GM21367 (cell line): ENCODE data around the gene ZNF667.

Experiments
- ATAC-seq: cut with Tn5 transposase; IDR thresholded peaks from one replicate; pipeline ENCODE4 v1.9.1; 2021; ENCODE audit not compliant: unreplicated experiment

Gene ZNF667

GRCh38 chr19:56476651-56477428 is at the start of gene ZNF667:
ZNF667 (minus strand) TSS chr19:56477345; CDS start chr19:56462370, 14,975 bp downstream.
- no peak for ATAC-seq

- ATAC-seq, result no peak
Observed at GRCh38 chr19:56525214-56525860, 48.2 kb upstream of the ZNF667 start.

DNA sequence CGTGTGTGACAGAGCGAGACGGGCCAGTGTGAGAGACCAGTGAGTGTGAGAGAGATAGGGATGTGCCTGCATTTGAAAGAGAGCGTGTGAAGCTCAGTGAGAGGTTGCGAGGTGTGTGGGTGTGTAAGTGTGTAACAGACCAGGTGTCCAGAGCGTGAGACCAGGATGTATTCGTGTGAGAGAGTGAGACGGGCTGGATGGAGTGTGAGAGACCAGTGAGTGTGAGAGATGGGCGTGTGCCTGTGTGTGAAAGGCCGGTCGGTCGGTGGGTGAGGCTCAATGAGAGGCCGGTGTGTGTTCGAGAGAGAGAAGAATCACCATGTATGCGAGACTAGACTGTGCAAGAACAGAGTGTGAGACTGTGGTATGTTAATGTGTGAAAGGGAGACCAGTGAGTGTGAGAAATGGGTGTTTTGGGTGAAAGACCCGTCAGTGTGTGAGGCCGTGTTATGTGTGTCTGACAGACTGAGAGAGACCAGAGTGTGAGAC is 31.2 kb upstream of the ZNF667 start:
- ATAC-seq, result no peak

DNA sequence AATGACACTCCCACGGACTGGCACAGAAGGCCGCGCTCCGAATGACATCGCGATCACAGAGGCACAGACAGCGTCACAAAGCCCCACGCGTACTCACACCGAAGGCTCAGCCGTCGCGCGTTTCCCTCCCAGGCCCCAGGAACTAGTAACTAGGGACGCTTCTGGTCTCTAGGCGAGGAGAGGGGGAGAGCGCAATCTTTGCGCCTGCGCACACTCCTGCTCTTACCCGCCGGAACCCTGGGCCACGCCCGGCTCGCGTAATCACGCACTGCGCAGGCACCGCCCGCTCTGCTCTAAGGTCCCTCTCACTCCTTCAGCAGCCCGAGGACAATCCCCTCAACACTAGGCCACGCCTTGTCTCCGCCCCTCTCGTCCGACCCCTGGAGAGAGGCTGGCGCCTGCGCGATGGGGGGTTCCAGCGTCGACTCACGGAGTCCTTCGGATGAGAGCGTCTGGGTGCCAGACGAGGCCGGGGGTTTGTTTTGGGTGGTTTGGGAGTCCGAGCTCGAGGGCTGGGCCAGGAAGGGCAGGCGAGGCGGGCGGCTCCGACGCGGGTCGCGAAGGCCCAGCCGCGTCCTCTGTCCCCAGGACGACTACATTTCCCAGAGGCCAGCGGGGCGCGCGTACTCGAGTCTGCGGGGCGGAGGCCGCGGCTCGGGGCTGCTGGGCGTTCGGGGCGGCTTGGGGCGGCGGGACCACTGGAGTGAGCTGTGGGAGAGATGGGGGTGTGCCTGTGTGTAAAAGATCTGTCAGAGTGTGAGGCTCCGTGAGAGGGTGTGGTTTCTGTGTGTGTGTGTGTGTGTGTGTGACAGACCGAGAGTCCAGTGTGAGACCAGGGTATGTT is 30.5 kb upstream of the ZNF667 start, which contains the start of gene ZNF471:
Gene ZNF471 (plus strand): TSS at position 410 of the 844 bp plus-strand sequence. CDS start 3,717 bp downstream, outside the sequence.
- no peak for ATAC-seq

DNA sequence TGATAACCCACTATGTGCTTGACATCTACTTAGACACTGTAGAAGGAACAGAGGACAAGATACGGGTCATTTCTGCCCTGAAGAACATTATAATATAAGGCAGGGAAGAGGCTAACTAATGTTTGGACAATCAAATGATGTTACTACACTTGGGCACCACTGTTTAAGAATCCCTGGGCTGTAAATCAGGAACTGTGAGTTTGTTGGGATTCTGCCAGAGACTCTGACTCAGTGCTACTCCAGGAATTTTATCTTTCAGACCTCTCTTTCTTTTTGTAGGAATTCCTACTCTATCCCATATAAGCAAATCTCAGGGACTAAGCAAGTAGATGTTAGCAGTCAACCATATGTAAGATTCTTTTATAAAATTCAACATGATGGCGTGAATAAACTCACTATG is 27.4 kb upstream of the ZNF667 start:
- no peak for ATAC-seq

DNA sequence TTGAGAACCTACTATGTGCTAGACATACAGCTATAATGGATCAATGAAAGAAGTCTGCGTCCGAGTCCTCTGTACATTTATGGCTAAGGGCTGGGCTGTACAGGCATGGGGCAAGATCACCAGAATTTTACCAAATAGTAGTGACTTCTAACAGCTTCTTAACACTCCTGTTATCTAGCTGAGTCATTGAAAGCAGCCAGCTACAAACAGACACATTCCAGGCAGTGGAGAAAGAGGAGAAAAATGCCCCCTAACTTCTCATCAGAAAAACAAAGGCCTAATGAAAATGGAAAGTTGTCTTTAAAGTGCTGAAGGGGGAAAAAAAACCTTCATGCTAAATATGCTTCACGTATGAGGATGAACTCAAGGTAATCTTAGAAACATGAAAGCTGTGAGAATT is 14.3 kb upstream of the ZNF667 start:
- no peak for ATAC-seq

- ATAC-seq, result no peak
Observed at GRCh38 chr19:56477429-56478338, 539 bp upstream of the ZNF667 start.

- ATAC-seq, result no peak
Observed at GRCh38 chr19:56476093-56476492, 1.1 kb downstream of the ZNF667 start.

DNA sequence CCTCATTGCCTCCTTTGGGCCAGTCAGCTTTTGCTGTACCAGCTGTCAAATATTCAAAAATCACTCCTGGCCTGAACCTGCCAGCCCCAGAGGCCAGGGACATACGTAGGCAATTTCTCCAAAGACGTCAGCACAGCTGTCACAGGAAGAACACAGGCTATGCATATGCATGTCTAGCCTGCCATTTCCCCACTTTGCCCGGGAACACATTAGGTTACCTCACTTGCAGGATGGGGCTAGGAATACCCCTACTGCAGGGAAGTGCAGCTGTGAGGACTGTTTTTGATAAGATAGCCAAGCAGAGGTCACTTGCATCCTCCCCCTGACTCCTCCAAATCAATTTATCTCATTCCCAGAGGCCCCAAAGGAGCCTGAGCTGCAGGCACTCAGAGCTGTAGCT is 2.8 kb downstream of the ZNF667 start:
- ATAC-seq, result no peak

- ATAC-seq, result no peak
Observed at GRCh38 chr19:56441206-56441792, 35.8 kb downstream of the ZNF667 start.

DNA sequence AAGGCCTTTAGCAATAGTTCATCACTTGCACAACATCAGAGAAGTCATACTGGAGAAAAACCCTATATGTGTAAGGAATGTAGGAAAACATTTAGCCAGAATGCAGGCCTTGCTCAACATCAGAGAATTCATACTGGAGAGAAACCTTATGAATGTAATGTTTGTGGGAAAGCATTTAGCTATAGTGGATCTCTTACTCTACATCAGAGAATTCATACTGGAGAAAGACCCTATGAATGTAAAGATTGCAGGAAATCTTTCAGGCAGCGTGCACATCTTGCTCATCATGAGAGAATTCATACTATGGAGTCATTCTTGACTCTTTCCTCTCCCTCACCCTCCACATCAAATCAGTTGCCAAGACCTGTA is 53.2 kb downstream of the ZNF667 start:
- no peak for ATAC-seq

DNA sequence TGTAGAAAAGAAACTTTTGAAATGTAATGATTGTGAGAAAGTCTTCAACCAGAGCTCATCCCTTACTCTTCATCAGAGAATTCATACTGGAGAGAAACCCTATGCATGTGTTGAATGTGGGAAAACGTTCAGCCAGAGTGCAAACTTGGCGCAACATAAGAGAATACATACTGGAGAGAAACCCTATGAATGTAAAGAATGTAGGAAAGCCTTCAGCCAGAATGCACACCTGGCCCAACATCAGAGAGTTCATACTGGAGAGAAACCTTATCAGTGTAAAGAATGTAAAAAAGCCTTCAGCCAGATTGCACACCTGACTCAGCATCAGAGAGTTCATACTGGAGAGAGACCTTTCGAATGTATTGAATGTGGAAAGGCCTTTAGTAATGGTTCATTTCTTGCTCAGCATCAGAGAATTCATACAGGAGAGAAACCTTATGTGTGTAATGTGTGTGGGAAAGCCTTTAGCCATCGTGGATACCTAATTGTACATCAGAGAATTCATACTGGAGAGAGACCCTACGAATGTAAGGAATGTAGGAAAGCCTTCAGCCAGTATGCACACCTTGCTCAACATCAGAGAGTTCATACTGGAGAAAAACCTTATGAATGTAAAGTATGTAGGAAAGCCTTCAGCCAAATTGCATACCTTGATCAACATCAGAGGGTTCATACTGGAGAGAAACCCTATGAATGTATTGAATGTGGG is 53.7 kb downstream of the ZNF667 start:
- no peak for ATAC-seq

DNA sequence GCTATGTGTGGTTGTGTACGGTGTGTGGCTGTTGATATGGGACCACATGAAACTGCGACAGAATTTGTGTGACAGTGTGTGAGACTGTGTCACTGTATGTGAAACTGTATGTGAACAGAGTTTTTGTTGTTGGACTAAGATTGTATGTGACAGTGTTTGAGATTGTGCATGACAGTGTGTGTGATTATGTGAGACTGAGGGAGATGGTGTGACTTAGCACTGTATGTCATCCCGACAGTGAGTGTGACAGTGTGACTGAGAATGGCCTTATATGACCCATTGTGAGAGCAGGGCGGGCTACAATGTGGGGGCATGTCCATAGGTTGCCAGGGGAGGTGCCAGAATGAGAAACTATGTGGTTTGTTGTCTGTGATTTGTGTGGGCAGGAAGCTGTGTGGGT is 72.1 kb downstream of the ZNF667 start:
- no peak for ATAC-seq

GRCh38 chr19:56404705-56405056 is 72.5 kb downstream of the ZNF667 start:
- no peak for ATAC-seq

DNA sequence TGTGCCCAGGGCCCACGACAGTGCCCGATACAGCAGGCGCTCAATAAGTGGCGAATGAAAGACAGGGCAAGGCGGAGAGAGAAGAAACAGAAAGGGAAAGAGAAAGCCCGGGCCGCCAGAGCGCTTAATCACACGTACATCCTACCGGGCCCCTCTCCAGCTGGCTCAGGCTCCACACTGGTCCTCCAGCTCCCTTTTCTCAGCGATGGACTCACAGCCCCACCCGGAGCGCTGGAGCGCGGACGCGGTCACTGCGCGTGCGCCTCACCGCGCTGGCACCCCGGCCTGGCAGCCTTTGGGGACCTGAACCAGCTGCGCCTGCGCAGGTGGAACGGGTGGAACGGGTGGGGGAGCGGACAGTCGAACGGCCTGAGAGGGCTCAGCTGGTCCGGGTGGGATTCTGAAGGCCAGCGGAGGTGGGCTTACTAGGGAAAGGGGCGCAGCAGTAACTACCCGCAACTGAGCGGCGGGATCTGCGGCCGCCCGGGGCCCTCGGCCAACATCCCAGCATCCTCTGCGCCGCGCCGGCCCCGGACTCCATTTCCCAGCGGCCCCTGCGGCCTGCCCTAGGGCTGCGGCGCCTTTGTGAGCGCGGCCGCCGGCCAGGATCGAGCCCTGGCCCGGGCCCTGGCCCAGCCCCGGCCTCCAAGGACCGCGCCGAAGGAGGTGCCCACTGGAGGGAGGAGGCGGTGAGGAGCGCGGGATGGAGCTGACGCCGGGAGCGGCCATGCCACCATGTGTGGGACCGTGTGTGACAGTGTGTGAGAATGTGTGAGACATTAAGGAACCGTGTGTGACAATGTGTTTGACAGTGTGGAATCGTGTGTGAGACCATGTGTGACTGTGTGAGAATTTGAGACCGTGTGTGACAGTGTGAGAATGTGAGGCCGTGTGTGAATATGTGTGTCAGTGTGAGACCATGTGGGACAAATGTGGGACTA is 73.1 kb downstream of the ZNF667 start, which contains the start of gene ZNF583:
Gene ZNF583 (plus strand): TSS at position 569 of the 941 bp plus-strand sequence. CDS start 2,783 bp downstream, outside the sequence.
- ATAC-seq, result peak; percentile 81

GRCh38 chr19:56403261-56403660 is 73.9 kb downstream of the ZNF667 start:
- peak; percentile 5 for ATAC-seq

GRCh38 chr19:56400485-56400884 is 76.7 kb downstream of the ZNF667 start:
- ATAC-seq, result no peak

DNA sequence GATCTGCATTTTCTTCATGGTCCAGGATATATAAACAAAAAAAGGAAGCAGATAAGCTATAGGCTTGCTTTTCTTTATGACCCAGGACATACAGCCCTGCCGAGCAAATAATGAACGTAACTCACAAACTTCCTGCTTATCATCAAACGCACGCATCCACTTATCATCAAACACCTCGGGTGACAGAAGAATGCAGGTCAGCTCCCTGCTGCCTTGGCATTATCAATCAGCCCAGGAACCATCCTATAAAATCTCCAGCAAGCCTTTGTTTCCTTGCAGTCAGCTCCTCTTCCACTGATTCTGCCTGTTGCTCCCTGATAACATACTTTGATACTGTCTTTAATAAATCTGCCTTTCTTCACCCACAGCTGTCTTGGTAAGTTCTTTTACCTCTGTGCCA is 78.3 kb downstream of the ZNF667 start:
- ATAC-seq, result no peak
